ENCODE measurements around the gene PRKAR1A.
"Not testable (repeated sequence)": the region's sequence is repeated elsewhere in the genome, so short reads cannot be mapped to it uniquely, and the experiment has no call there.

The PRKAR1A gene

GRCh38 chr17:68512247-68512959, at the start of gene PRKAR1A:
Gene PRKAR1A, plus strand, starts transcription at chr17:68512430. Its CDS starts 2,970 bp downstream, at chr17:68515400.
- H3K9me3 Mint-ChIP-seq, result no peaks in the 10 kb centered on the region
- DNase-seq (ENCODE audit: low spot score in 2 of 2) (peak; percentile 83 to 97), ATAC-seq (peak; percentile 95)
- peaks cover 54% of the 10 kb centered on the region for H3K4me1 Mint-ChIP-seq
- peak within 1 kb of the TSS; percentile 98 for H3K27ac Mint-ChIP-seq
- H3K36me3 Mint-ChIP-seq, result peaks cover 46% of the 10 kb centered on the region
- peak within 1 kb of the TSS; percentile 97 for H3K4me3 Mint-ChIP-seq

GRCh38 chr17:68463211-68464019, 48.8 kb upstream of the PRKAR1A start:
- H3K4me3 Mint-ChIP-seq, result no peak overlapping the region
- H3K36me3 Mint-ChIP-seq, result no peaks in the 10 kb centered on the region
- no peak for ATAC-seq
- peaks cover 44% of the 10 kb centered on the region for H3K4me1 Mint-ChIP-seq
- no peak for DNase-seq (ENCODE audit: low spot score in 2 of 2)
- H3K9me3 Mint-ChIP-seq, result no peaks in the 10 kb centered on the region
- H3K27ac Mint-ChIP-seq, result no peak overlapping the region

GRCh38 chr17:68468334-68468733, 43.9 kb upstream of the PRKAR1A start:
- no peaks in the 10 kb centered on the region for H3K36me3 Mint-ChIP-seq
- H3K9me3 Mint-ChIP-seq, result no peaks in the 10 kb centered on the region
- DNase-seq (ENCODE audit: low spot score in 2 of 2), result no peak
- no peak for ATAC-seq
- no peak overlapping the region for H3K4me3 Mint-ChIP-seq
- no peaks in the 10 kb centered on the region for H3K4me1 Mint-ChIP-seq
- no peak overlapping the region for H3K27ac Mint-ChIP-seq

- H3K9me3 Mint-ChIP-seq, result no peaks in the 10 kb centered on the region
- no peak for ATAC-seq
- no peak overlapping the region for H3K27ac Mint-ChIP-seq
- H3K4me1 Mint-ChIP-seq, result no peaks in the 10 kb centered on the region
- H3K36me3 Mint-ChIP-seq, result no peaks in the 10 kb centered on the region
- DNase-seq (ENCODE audit: low spot score in 2 of 2), result no peak
- H3K4me3 Mint-ChIP-seq, result no peak overlapping the region
These were observed 43.4 kb upstream of the PRKAR1A start for GRCh38 chr17:68468788-68469187.

- Mint-ChIP-seq H3K4me1 (no peaks in the 10 kb centered on the region), H3K9me3 (no peaks in the 10 kb centered on the region), H3K36me3 (no peaks in the 10 kb centered on the region), H3K27ac (no peak overlapping the region), H3K4me3 (no peak overlapping the region)
- no peak for DNase-seq (ENCODE audit: low spot score in 2 of 2)
- no peak for ATAC-seq
These were observed 41.3 kb upstream of the PRKAR1A start for GRCh38 chr17:68470961-68471360.

- Mint-ChIP-seq H3K36me3 (no peaks in the 10 kb centered on the region), H3K4me3 (no peak overlapping the region), H3K27ac (no peak overlapping the region), H3K9me3 (peaks cover 5% of the 10 kb centered on the region), H3K4me1 (no peaks in the 10 kb centered on the region)
- ATAC-seq, result no peak
- DNase-seq (ENCODE audit: low spot score in 2 of 2), result no peak
These were observed 31.3 kb upstream of the PRKAR1A start for GRCh38 chr17:68480885-68481284.

GRCh38 chr17:68482576-68483041, 29.6 kb upstream of the PRKAR1A start:
- Mint-ChIP-seq H3K4me3 (no peak overlapping the region), H3K27ac (no peak overlapping the region), H3K4me1 (peaks cover 12% of the 10 kb centered on the region), H3K36me3 (peaks cover 2% of the 10 kb centered on the region), H3K9me3 (peaks cover 5% of the 10 kb centered on the region)
- DNase-seq (ENCODE audit: low spot score in 2 of 2), result no peak
- no peak for ATAC-seq

GRCh38 chr17:68484458-68484857, 27.8 kb upstream of the PRKAR1A start:
- peaks cover 2% of the 10 kb centered on the region for H3K9me3 Mint-ChIP-seq
- peaks cover 20% of the 10 kb centered on the region for H3K4me1 Mint-ChIP-seq
- H3K4me3 Mint-ChIP-seq, result no peak overlapping the region
- ATAC-seq (no peak), DNase-seq (ENCODE audit: low spot score in 2 of 2) (no peak)
- H3K27ac Mint-ChIP-seq, result no peak overlapping the region
- peaks cover 5% of the 10 kb centered on the region for H3K36me3 Mint-ChIP-seq

GRCh38 chr17:68489919-68490318, 22.3 kb upstream of the PRKAR1A start:
- DNase-seq (ENCODE audit: low spot score in 2 of 2), result no peak
- Mint-ChIP-seq H3K36me3 (peaks cover 5% of the 10 kb centered on the region), H3K4me1 (peaks cover 31% of the 10 kb centered on the region), H3K27ac (no peak overlapping the region), H3K9me3 (no peaks in the 10 kb centered on the region), H3K4me3 (no peak overlapping the region)
- no peak for ATAC-seq

- peak overlapping the region; percentile 46 for H3K27ac Mint-ChIP-seq
- H3K9me3 Mint-ChIP-seq, result no peaks in the 10 kb centered on the region
- no peak for DNase-seq (ENCODE audit: low spot score in 2 of 2)
- peaks cover 5% of the 10 kb centered on the region for H3K36me3 Mint-ChIP-seq
- ATAC-seq, result no peak
- H3K4me1 Mint-ChIP-seq, result peaks cover 24% of the 10 kb centered on the region
- no peak overlapping the region for H3K4me3 Mint-ChIP-seq
These were observed 20.6 kb upstream of the PRKAR1A start for GRCh38 chr17:68491381-68492231.

GRCh38 chr17:68492394-68493054, 19.7 kb upstream of the PRKAR1A start:
- DNase-seq (ENCODE audit: low spot score in 2 of 2); H3K36me3 Mint-ChIP-seq; H3K4me3 Mint-ChIP-seq; ATAC-seq; H3K9me3 Mint-ChIP-seq: not testable (repeated sequence)
- H3K27ac Mint-ChIP-seq, result peak overlapping the region; percentile 46
- H3K4me1 Mint-ChIP-seq, result peaks cover 22% of the 10 kb centered on the region

- Mint-ChIP-seq H3K4me3 (no peak overlapping the region), H3K9me3 (no peaks in the 10 kb centered on the region), H3K27ac (no peak overlapping the region), H3K36me3 (no peaks in the 10 kb centered on the region), H3K4me1 (peaks cover 30% of the 10 kb centered on the region)
- ATAC-seq, result no peak
- no peak for DNase-seq (ENCODE audit: low spot score in 2 of 2)
These were observed 17.1 kb upstream of the PRKAR1A start for GRCh38 chr17:68495081-68495480.

- DNase-seq (ENCODE audit: low spot score in 2 of 2), result no peak
- peak overlapping the region; percentile 41 for H3K4me3 Mint-ChIP-seq
- no peaks in the 10 kb centered on the region for H3K9me3 Mint-ChIP-seq
- H3K27ac Mint-ChIP-seq, result peak overlapping the region; percentile 67
- peak; percentile 64 for ATAC-seq
- H3K4me1 Mint-ChIP-seq, result peaks cover 29% of the 10 kb centered on the region
- H3K36me3 Mint-ChIP-seq, result no peaks in the 10 kb centered on the region
These were observed 14.3 kb upstream of the PRKAR1A start for GRCh38 chr17:68497885-68498319.

GRCh38 chr17:68498479-68499326, 13.5 kb upstream of the PRKAR1A start:
- Mint-ChIP-seq H3K4me1 (peaks cover 29% of the 10 kb centered on the region), H3K4me3 (peak overlapping the region; percentile 41), H3K27ac (peak overlapping the region; percentile 67), H3K9me3 (no peaks in the 10 kb centered on the region), H3K36me3 (no peaks in the 10 kb centered on the region)
- no peak for ATAC-seq
- no peak for DNase-seq (ENCODE audit: low spot score in 2 of 2)

All from stimulated activated effector memory CD8-positive, alpha-beta T cell treated with anti-CD3 and anti-CD28 coated beads, Interleukin-12 subunit alpha, Interleukin-12 subunit beta, amount 100 ng/mL, for 72 hours (primary cell).